Erythroblast (primary cell): ENCODE results near the gene NDUFS6.

ENCODE experiments used
- GATA1 ChIP-seq: IDR thresholded peaks from 2 replicates; pipeline ENCODE4 v1.6.1; 2011; ENCODE audit warnings: low read depth, mild to moderate bottlenecking, control low read depth, low read length, moderate library complexity
- POLR2A ChIP-seq: IDR thresholded peaks from 2 replicates; pipeline ENCODE4 v1.6.1; 2011; ENCODE audit warnings: mild to moderate bottlenecking, low read length

GRCh38 chr5:1796371-1797102 lies 4.7 kb upstream of the NDUFS6 start:
- TF ChIP-seq POLR2A (no peak), GATA1 (no peak)
